GM04503 (cell line): ENCODE results near the gene TCF7.

Source experiments
- DNase-seq: peaks from one replicate; pipeline ENCODE4 v3.0.0-alpha.2; 2012; ENCODE audit warnings: low read depth

Gene TCF7

DNA sequence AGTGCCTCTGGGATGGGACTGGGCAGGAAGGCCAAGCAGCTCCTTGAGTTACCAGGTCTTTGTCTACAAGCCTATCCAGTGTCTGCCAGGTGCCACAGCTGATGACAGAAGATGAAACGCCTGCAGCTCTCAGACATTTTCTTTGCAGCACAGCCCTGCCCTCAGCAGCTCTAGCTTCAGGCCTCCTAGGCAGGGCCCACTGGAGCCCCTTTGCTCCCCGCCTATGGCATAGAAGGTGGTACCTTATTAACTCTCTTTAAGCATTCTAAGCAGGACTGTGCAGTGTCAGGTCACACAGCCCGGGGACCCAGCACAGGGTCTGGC, 63.6 kb downstream of the TCF7 start:
- no peak for DNase-seq

GRCh38 chr5:134183481-134183880, 69.0 kb downstream of the TCF7 start:
- no peak for DNase-seq

GRCh38 chr5:134184155-134185135, 70.0 kb downstream of the TCF7 start:
- DNase-seq, result no peak

GRCh38 chr5:134188092-134188491, 73.6 kb downstream of the TCF7 start:
- DNase-seq, result no peak

DNA sequence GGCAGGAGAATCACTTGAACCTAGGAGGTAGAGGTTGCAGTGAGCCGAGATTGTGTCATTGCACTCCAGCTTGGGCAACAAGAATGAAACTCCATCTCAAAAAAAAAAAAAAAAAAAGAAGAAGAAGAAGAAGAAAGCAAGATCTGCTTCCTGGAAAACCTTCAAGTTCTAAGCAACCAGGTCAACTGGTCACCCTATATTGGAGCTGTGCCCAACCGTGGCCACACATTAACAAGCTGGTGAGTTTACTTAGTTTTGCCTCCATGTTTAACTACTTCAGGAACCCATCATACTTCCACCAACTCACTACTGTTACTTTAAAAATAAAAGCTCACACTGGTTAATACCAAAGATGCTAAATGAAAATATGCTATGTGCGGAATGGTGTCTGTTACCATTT, 74.5 kb downstream of the TCF7 start:
- no peak for DNase-seq

DNA sequence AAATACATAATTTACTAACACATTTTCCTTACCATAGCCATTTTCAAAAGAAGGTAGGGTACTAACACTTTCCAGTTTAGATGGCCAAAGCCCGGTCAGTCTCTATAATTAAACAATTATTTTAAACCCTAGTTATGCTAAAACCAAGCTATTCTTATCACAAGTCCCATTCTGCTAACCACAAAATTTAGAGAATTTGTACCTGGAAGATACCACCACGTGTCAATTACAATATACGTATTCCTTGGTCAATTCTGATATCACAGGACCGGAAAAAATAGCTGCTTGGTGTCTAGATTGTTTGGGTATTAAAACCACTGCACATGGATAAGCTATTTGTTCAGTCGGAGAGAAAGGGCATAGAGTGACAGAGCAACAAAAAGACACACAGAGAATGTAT, 81.2 kb downstream of the TCF7 start:
- DNase-seq, result no peak
